Activated naive CD4-positive, alpha-beta T cell treated with anti-CD3 and anti-CD28 coated beads, Interleukin-2, amount 50 U/mL, for 24 hours (primary cell): ENCODE data around the gene MYF5.

Source experiments
- H3K27ac Mint-ChIP-seq: one replicate; pipeline ENCODE4 v1.8.0; 2021; ENCODE audit warnings: mild to moderate bottlenecking, mixed read lengths
- H3K27me3 Mint-ChIP-seq: one replicate; pipeline ENCODE4 v1.8.0; 2021; ENCODE audit warnings: mixed read lengths
- H3K36me3 Mint-ChIP-seq: one replicate; pipeline ENCODE4 v1.8.0; 2021; ENCODE audit warnings: mixed read lengths
- H3K4me1 Mint-ChIP-seq: one replicate; pipeline ENCODE4 v1.8.0; 2021; ENCODE audit warnings: mixed read lengths
- H3K4me3 Mint-ChIP-seq: one replicate; pipeline ENCODE4 v1.8.0; 2021; ENCODE audit warnings: mild to moderate bottlenecking, mixed read lengths
- H3K9me3 Mint-ChIP-seq: one replicate; pipeline ENCODE4 v1.8.0; 2021; ENCODE audit warnings: mixed read lengths

The MYF5 gene

DNA sequence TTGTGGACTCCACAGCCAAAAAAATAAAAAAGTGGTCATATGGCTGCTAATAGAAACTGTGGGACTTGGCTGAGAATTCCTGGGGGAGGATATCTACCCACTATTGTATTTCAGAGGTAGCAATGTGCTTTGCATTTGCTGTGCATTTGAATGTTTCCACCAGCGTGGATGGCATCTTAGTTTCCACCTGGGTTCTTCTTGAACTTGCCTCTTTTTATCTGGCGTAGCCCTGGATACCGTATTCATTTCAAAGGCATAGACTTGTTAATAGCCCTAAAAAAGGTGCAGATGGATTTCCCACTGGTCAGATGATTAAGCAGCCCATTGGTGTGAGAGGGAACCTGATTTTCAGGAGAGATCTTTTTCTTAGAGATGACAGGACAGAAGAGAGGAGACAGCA lies 1.9 kb upstream of the MYF5 start:
- H3K27me3 Mint-ChIP-seq, result peaks cover 34% of the 10 kb centered on the region
- H3K4me1 Mint-ChIP-seq, result no peaks in the 10 kb centered on the region
- H3K9me3 Mint-ChIP-seq, result peaks cover 6% of the 10 kb centered on the region
- no peaks in the 10 kb centered on the region for H3K36me3 Mint-ChIP-seq
- H3K4me3 Mint-ChIP-seq, result no peak overlapping the region
- H3K27ac Mint-ChIP-seq, result no peak overlapping the region

DNA sequence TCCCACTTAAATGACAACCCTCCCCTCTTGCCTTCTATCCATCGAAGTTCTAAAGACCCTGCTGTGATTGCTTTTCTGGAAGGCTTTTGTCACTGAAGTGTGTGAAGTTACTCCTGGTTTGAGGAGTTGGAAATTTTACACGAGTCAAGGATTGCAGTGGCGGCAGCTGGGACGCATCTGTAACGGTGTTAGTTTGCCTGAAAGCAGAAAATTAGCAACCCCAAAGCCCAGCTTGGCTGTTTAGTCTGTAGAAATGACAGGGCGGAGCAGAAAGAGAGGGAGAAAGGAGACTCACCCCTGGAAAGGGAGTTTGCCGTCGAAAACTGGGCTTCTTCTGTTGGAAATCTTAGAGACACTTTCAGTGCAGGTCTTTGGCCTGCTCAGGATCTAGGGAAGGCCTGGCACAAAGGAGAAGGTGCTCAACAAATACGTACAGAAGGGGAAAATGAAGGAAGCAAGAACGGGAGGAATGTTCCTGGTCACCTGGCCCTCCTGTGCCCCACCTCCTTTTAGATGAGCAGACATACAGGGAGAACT lies 931 bp upstream of the MYF5 start:
- H3K27me3 Mint-ChIP-seq, result peaks cover 28% of the 10 kb centered on the region
- H3K9me3 Mint-ChIP-seq, result peaks cover 6% of the 10 kb centered on the region
- H3K27ac Mint-ChIP-seq, result no peak overlapping the region
- H3K36me3 Mint-ChIP-seq, result no peaks in the 10 kb centered on the region
- H3K4me3 Mint-ChIP-seq, result no peak overlapping the region
- no peaks in the 10 kb centered on the region for H3K4me1 Mint-ChIP-seq

DNA sequence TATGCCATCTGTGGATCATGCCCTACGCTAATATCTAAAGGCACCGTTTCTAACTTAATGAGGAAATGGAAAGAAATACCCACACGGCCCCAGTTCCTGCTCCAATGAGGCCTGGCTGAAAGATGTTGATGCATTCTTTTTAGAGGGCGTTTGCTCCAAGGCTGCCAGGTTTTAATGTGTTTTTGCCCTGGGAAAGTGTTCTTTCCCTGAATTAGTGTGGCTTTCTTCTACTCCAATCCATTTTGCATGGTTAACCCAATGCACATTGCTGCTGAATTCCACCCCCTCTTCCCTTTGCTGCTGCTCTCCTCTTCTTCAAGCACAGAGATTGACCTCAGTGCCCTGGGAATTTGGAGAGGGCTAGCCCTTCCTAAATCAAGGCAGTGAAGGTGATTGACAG lies 1.1 kb downstream of the MYF5 start:
- Mint-ChIP-seq H3K36me3 (no peaks in the 10 kb centered on the region), H3K9me3 (peaks cover 2% of the 10 kb centered on the region), H3K27me3 (peaks cover 23% of the 10 kb centered on the region), H3K4me3 (no peak overlapping the region), H3K4me1 (no peaks in the 10 kb centered on the region), H3K27ac (no peak overlapping the region)

DNA sequence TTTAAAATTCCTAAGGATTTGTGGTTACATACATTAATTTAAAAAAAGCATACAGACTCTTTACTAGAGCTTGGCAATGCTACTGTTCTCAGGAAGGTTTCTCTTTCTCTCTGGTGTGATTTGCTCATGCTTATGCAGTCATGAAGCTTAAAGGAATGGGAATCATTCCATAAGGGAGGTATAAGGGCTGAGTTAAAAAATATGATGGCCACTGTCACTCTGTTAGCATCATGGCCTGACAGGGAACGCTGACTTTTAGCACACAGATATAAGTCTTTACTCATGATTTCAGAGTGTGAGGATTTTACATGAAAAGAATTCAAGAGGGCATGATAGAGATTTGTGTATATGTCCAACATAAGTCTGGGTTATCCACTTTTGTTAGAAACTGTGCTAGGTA lies 3.8 kb downstream of the MYF5 start:
- no peak overlapping the region for H3K4me3 Mint-ChIP-seq
- H3K27ac Mint-ChIP-seq, result no peak overlapping the region
- H3K9me3 Mint-ChIP-seq, result no peaks in the 10 kb centered on the region
- H3K27me3 Mint-ChIP-seq, result peaks cover 11% of the 10 kb centered on the region
- H3K4me1 Mint-ChIP-seq, result no peaks in the 10 kb centered on the region
- H3K36me3 Mint-ChIP-seq, result no peaks in the 10 kb centered on the region

DNA sequence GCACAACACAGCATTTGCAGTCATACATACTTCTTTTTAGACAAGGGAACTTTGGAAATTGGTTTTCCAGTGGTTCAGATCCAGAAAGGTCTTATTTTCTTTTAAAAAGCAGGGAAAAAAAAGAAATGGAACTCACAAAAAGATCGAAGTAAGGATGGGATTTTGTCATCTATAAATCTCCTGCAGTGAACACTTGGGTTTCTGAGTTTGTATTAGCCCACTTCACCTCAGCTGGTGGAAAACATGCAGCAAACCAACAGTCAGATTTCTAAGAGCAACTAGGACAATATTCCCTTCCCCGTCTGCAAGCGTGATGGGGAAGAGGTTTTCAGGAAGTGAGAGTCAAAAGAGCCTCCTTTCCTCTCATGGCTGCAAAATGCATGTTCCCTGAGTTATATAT lies 4.6 kb downstream of the MYF5 start:
- Mint-ChIP-seq H3K27me3 (peaks cover 5% of the 10 kb centered on the region), H3K4me3 (no peak overlapping the region), H3K36me3 (no peaks in the 10 kb centered on the region), H3K27ac (no peak overlapping the region), H3K4me1 (no peaks in the 10 kb centered on the region), H3K9me3 (no peaks in the 10 kb centered on the region)

DNA sequence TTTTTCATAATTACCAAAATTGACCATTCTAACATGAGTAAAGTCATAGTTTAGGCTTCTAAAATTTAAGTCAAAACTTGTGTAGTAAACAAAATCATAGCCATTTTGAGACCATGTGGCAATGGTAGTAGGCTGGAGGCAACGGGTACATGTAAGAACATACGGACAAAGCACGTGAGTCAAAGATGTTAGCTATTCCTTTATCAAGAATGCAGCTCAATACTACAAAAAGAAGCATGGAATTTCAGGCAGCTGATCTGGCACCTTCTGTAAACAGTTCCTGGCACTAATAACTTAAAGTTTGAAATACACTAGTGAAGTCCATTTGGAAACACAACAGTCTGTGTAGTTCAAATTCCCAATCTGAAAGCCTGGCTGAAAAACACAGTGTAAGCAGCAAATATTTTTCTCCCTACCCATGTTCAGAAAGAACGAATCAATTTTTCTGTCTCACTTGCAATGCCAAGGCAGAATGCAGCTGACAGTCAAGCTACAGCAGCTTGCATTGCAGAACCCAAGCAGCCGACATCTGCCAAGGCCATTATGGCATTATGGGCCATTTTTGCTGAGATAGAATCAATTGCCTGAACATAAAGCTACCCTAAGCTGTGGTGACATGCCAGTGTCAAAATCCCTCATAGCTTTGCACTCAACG lies 29.3 kb downstream of the MYF5 start:
- H3K9me3 Mint-ChIP-seq, result no peaks in the 10 kb centered on the region
- H3K4me1 Mint-ChIP-seq, result no peaks in the 10 kb centered on the region
- no peaks in the 10 kb centered on the region for H3K36me3 Mint-ChIP-seq
- no peak overlapping the region for H3K27ac Mint-ChIP-seq
- H3K27me3 Mint-ChIP-seq, result no peaks in the 10 kb centered on the region
- no peak overlapping the region for H3K4me3 Mint-ChIP-seq

DNA sequence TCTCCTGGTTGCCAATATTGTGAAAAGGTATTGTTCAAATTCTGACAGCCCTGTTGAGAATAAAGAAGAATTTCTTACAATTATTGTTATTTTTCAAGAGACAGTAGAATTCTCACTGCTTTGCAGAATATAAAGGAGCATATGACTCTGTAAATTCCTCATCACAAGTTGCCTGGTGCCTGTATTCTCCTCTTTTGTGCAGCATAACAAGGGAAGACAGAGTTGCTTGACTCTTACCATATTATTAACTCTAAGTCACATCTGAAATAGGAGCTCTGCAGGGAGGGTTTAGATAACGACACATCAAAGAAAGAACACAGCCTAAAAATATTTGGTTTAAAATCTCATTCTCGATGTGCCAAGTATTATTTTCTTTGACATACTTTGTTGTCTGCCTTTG lies 31.1 kb downstream of the MYF5 start:
- Mint-ChIP-seq H3K4me3 (no peak overlapping the region), H3K27ac (no peak overlapping the region), H3K9me3 (no peaks in the 10 kb centered on the region), H3K4me1 (no peaks in the 10 kb centered on the region), H3K27me3 (no peaks in the 10 kb centered on the region), H3K36me3 (no peaks in the 10 kb centered on the region)

DNA sequence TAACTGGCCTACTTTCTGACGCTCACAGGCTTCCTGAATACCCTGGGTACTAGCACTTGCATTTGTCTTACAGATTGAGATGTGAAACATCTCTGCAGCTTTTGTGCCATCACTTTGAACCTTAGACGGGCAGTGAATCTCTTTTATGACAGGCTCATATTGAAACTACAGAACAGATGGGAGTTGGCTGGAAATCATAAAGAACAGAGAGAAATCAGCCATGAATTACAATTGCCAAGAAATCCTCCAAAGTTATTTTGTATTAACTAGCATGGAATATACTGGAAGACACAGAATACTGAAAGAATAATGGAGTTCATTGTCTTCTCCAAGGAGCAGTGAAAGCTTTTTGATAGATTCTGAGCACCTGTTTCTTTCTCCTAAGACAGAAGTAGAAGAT lies 32.7 kb downstream of the MYF5 start:
- Mint-ChIP-seq H3K27ac (no peak overlapping the region), H3K4me1 (no peaks in the 10 kb centered on the region), H3K4me3 (no peak overlapping the region), H3K9me3 (no peaks in the 10 kb centered on the region), H3K36me3 (no peaks in the 10 kb centered on the region), H3K27me3 (no peaks in the 10 kb centered on the region)

DNA sequence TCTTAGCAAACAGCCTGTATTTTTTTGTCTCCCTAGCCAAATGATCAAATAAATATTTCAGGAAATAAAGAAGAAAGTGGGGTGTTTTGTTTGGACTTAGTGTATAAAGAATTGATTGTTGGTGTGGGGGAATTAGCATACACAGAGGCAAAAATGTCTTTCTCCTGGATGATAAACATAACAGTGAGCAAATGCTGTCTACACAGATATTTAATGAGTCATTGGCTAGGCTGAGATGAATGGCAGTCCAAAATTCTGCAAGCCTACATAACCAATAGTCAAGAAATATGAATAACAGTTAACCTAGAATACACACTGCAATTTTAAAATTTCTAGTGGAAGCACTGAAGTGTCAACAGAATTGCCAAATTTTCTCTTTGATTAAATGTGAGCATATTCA lies 35.8 kb downstream of the MYF5 start:
- H3K4me1 Mint-ChIP-seq, result no peaks in the 10 kb centered on the region
- H3K27me3 Mint-ChIP-seq, result no peaks in the 10 kb centered on the region
- no peaks in the 10 kb centered on the region for H3K36me3 Mint-ChIP-seq
- no peak overlapping the region for H3K27ac Mint-ChIP-seq
- H3K9me3 Mint-ChIP-seq, result peaks cover 10% of the 10 kb centered on the region
- no peak overlapping the region for H3K4me3 Mint-ChIP-seq

DNA sequence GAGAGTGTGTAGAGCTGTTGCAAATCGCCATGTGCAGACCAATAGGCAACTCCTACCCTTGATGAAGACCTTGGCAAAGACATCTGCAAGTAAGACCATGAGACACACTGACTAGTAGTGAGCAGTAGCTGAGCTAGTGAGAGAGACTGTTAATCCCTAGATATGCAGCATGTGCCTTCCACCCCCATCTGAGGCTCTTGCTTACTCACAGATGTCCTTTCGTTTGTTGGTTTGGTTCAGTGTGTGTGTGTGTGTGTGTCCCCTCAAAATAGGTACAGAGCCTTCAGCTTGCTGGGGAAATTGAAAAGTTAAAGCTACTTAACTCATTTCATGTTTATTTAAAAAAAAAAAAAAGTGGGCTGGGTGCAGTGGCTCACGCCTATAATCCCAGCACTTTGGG lies 37.6 kb downstream of the MYF5 start:
- Mint-ChIP-seq H3K27ac (no peak overlapping the region), H3K9me3 (peaks cover 10% of the 10 kb centered on the region), H3K36me3 (no peaks in the 10 kb centered on the region), H3K27me3 (no peaks in the 10 kb centered on the region), H3K4me3 (no peak overlapping the region), H3K4me1 (no peaks in the 10 kb centered on the region)

DNA sequence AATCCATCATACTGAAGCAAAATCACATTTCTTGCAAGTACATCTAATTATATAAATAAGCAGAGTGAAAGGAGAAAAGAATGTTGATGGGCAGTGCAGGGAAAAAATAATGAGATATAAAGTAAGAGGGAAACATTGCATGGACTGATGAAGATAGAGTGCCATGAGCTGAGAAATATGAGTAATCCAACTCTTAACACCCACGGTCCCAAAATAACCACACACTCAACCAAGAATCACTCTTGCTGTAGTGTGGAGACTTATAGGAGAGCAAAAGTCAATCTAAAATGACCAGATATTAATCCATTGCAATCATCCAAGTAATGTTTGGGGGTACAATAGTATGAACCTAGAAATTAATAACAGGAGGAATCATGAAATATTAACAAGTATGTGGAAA lies 40.2 kb downstream of the MYF5 start:
- no peak overlapping the region for H3K4me3 Mint-ChIP-seq
- no peaks in the 10 kb centered on the region for H3K4me1 Mint-ChIP-seq
- H3K9me3 Mint-ChIP-seq, result peaks cover 15% of the 10 kb centered on the region

DNA sequence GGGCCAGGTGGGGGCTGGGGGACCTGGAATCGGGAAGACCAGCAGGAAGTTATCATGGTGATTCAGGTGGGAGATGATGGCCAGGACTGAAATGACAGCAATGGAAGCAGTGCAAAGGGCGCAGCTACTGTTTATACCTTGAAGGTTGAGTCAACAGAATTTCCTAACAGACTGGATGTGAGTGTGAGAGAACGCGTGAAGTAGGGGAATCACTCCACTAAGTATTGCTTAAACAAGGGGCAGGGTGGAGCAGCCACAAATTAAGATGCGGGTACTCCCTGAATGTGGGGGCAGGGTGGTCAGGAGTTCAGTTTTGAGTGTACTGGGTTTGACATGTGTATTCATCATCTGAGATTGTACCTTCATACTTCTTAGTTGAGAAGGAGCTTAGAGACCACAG lies 45.1 kb downstream of the MYF5 start:
- Mint-ChIP-seq H3K36me3 (no peaks in the 10 kb centered on the region), H3K4me3 (no peak overlapping the region), H3K9me3 (peaks cover 4% of the 10 kb centered on the region), H3K27ac (no peak overlapping the region), H3K4me1 (no peaks in the 10 kb centered on the region), H3K27me3 (no peaks in the 10 kb centered on the region)

More for the DNA sequence above, 40.2 kb downstream of the MYF5 start:
- H3K27me3 Mint-ChIP-seq, result no peaks in the 10 kb centered on the region
- no peaks in the 10 kb centered on the region for H3K36me3 Mint-ChIP-seq
- H3K27ac Mint-ChIP-seq, result no peak overlapping the region

DNA sequence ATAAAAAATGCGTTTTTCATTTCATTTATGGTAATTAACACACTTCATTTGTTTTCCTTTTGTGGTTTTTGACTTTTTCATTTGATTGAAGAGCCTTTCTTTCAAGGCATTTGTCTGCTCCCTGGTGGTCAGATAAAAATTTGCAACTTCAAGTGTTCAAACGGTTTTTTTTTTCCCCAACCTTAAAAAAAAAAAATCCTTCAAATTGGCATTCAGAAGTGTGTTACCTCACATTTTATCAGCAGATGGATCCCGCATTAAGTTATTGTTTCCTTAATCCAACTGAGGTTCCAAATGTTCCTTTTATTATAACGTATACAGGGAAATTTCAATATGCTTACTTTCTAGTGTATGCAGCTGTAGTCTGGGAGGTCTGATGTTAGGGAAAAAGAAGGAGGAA lies 47.2 kb downstream of the MYF5 start:
- no peak overlapping the region for H3K27ac Mint-ChIP-seq
- no peak overlapping the region for H3K4me3 Mint-ChIP-seq
- no peaks in the 10 kb centered on the region for H3K4me1 Mint-ChIP-seq
- H3K9me3 Mint-ChIP-seq, result peaks cover 4% of the 10 kb centered on the region
- H3K27me3 Mint-ChIP-seq, result no peaks in the 10 kb centered on the region
- H3K36me3 Mint-ChIP-seq, result no peaks in the 10 kb centered on the region

DNA sequence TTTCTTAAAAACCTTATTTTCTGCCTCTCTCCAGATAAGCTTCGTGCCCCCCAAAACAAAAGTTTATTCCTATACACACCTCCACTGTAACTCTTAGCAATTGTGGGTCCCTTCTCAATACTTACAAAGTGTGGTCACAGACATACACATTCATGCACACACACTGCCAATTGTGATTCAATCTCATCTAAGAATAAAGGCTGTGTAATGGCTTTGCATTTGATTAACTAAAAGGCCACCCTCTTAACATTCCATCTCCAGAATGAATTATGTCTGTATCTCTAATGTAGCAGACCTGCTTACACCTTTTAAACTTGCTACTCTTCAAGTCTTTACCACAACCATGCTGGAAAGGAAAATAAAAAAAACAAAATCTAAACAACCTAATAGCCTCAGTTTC lies 49.5 kb downstream of the MYF5 start:
- Mint-ChIP-seq H3K4me1 (no peaks in the 10 kb centered on the region), H3K27me3 (no peaks in the 10 kb centered on the region), H3K4me3 (no peak overlapping the region), H3K9me3 (no peaks in the 10 kb centered on the region), H3K27ac (no peak overlapping the region), H3K36me3 (no peaks in the 10 kb centered on the region)

DNA sequence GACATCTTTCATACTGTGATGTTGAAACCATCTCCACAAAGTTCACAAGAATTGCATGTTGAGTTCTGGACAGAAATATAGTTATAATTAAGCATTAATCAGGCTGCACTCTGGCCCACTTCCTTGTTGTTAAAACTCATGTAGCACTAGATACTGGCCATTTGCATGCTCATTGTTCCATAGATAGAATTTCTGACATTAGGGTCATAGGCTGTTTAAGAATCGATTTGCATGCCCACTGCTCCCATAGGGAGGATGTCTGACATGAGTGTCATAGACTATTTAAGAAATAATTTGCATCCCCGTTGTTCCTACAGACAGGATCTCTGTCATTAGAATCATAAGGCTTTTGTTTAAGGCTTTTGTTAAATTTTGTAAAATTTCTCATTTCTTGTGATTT lies 50.2 kb downstream of the MYF5 start:
- no peaks in the 10 kb centered on the region for H3K27me3 Mint-ChIP-seq
- H3K27ac Mint-ChIP-seq, result no peak overlapping the region
- H3K4me1 Mint-ChIP-seq, result no peaks in the 10 kb centered on the region
- H3K4me3 Mint-ChIP-seq, result no peak overlapping the region
- no peaks in the 10 kb centered on the region for H3K9me3 Mint-ChIP-seq
- no peaks in the 10 kb centered on the region for H3K36me3 Mint-ChIP-seq
